Skeletal muscle tissue (tissue), 4 donors: ENCODE data around the gene P4HA1. TPM values are rescaled to one million over a fixed set of nuclear protein-coding genes. Genes with fewer than 3 reads are reported as not detected.

Experiments used
- H3K27ac ChIP-seq: one replicate; pipeline ENCODE4 v1.7.0; 2013; ENCODE audit warnings: mild to moderate bottlenecking, low read depth, low read length, inconsistent platforms
- H3K27me3 ChIP-seq, 3 donors: one replicate each; pipeline ENCODE4 v1.7.0; 2013; ENCODE audit warnings: low read length in 3 of 3; ENCODE audit not compliant: control insufficient read depth in 3 of 3, insufficient read depth in 3 of 3
- H3K36me3 ChIP-seq, 3 donors: one replicate each; pipeline ENCODE4 v1.7.0; 2013; ENCODE audit warnings: low read length in 3 of 3; ENCODE audit not compliant: control insufficient read depth in 3 of 3, insufficient read depth in 3 of 3
- H3K4me1 ChIP-seq, 3 donors: one replicate each; pipeline ENCODE4 v1.7.0; 2013; ENCODE audit warnings: low read length in 3 of 3, mild to moderate bottlenecking in 3 of 3; ENCODE audit not compliant: control insufficient read depth in 3 of 3, insufficient read depth in 3 of 3
- H3K4me3 ChIP-seq, 3 donors: one replicate each; pipeline ENCODE4 v1.7.0; 2013; ENCODE audit warnings: low read length in 3 of 3
- H3K9ac ChIP-seq, 3 donors: one replicate each; pipeline ENCODE4 v1.7.0; 2013; ENCODE audit warnings: low read length in 3 of 3, mild to moderate bottlenecking in 3 of 3, moderate library complexity in 2 of 3, low read depth in 1 of 3
- H3K9me3 ChIP-seq, 3 donors: one replicate each; pipeline ENCODE4 v1.7.0; 2013; ENCODE audit warnings: low read length in 3 of 3; ENCODE audit not compliant: control insufficient read depth in 3 of 3
- total RNA-seq: library from RNA; depleted of rRNA; stranded (reverse); fragments of >200 nt; gene quantifications from one replicate; pipeline ENCODE4 v1.2.3, GENCODE V29; 2014
- donor health status: Osteomylitis.

Gene P4HA1
- total RNA-seq, 1 donor from 2014 or later = 53.8 TPM

- H3K27me3 ChIP-seq = no peaks in the 10 kb centered on the region
- no peak overlapping the region for H3K27ac ChIP-seq
- H3K9ac ChIP-seq = no peak overlapping the region
- no peak overlapping the region for H3K4me3 ChIP-seq
- no peaks in the 10 kb centered on the region for H3K36me3 ChIP-seq
- H3K4me1 ChIP-seq = peaks cover 0 to 23% (median 3%) of the 10 kb centered on the region in 3 donors
- no peaks in the 10 kb centered on the region for H3K9me3 ChIP-seq
These were observed 16.7 kb downstream of the P4HA1 start for GRCh38 chr10:73079779-73080541.

GRCh38 chr10:73076360-73077183, 20.1 kb downstream of the P4HA1 start:
- Histone ChIP-seq H3K36me3 (peaks cover 0 to 11% (median 10%) of the 10 kb centered on the region in 3 donors), H3K9ac (peak overlapping the region; percentile 17 to 67 (median 50)), H3K4me1 (peaks cover 0 to 16% (median 3%) of the 10 kb centered on the region in 3 donors), H3K4me3 (peak overlapping the region; percentile 24 to 54 (median 44)), H3K27ac (peak overlapping the region; percentile 85), H3K9me3 (no peaks in the 10 kb centered on the region), H3K27me3 (no peaks in the 10 kb centered on the region)

- H3K27me3 ChIP-seq = no peaks in the 10 kb centered on the region
- peak overlapping the region; percentile 85 for H3K27ac ChIP-seq
- H3K9me3 ChIP-seq = no peaks in the 10 kb centered on the region
- no peak overlapping the region for H3K9ac ChIP-seq
- no peak overlapping the region for H3K4me3 ChIP-seq
- H3K36me3 ChIP-seq = peaks cover 0 to 15% (median 14%) of the 10 kb centered on the region in 3 donors
- peaks cover 0 to 16% (median 3%) of the 10 kb centered on the region in 3 donors for H3K4me1 ChIP-seq
These were observed 20.8 kb downstream of the P4HA1 start for GRCh38 chr10:73075829-73076228.

GRCh38 chr10:73073627-73074026, 23.0 kb downstream of the P4HA1 start:
- Histone ChIP-seq H3K4me1 (peaks cover 0 to 16% (median 3%) of the 10 kb centered on the region in 3 donors), H3K9me3 (no peaks in the 10 kb centered on the region), H3K9ac (no peak overlapping the region), H3K36me3 (peaks cover 0 to 20% (median 19%) of the 10 kb centered on the region in 3 donors), H3K27me3 (no peaks in the 10 kb centered on the region), H3K4me3 (no peak overlapping the region), H3K27ac (no peak overlapping the region)

GRCh38 chr10:73065441-73065840, 31.2 kb downstream of the P4HA1 start:
- Histone ChIP-seq H3K9ac (no peak overlapping the region), H3K27ac (no peak overlapping the region), H3K36me3 (peaks cover 2 to 34% (median 33%) of the 10 kb centered on the region in 3 donors), H3K4me1 (no peaks in the 10 kb centered on the region), H3K27me3 (no peaks in the 10 kb centered on the region), H3K9me3 (no peaks in the 10 kb centered on the region), H3K4me3 (no peak overlapping the region)

- no peaks in the 10 kb centered on the region for H3K27me3 ChIP-seq
- peaks cover 4 to 18% (median 15%) of the 10 kb centered on the region in 3 donors for H3K36me3 ChIP-seq
- H3K4me1 ChIP-seq = no peaks in the 10 kb centered on the region
- H3K4me3 ChIP-seq = no peak overlapping the region
- H3K9me3 ChIP-seq = no peaks in the 10 kb centered on the region
- no peak overlapping the region for H3K27ac ChIP-seq
- H3K9ac ChIP-seq = no peak overlapping the region
These were observed 34.9 kb downstream of the P4HA1 start for GRCh38 chr10:73061743-73062142.

- H3K27ac ChIP-seq = no peak overlapping the region
- no peak overlapping the region for H3K9ac ChIP-seq
- peaks cover 4 to 11% (median 9%) of the 10 kb centered on the region in 3 donors for H3K36me3 ChIP-seq
- H3K9me3 ChIP-seq = no peaks in the 10 kb centered on the region
- H3K4me3 ChIP-seq = no peak overlapping the region
- no peaks in the 10 kb centered on the region for H3K4me1 ChIP-seq
- H3K27me3 ChIP-seq = no peaks in the 10 kb centered on the region
These were observed 35.7 kb downstream of the P4HA1 start for GRCh38 chr10:73060738-73061635.

- H3K36me3 ChIP-seq = peaks cover 4 to 10% (median 9%) of the 10 kb centered on the region in 3 donors
- H3K9me3 ChIP-seq = no peaks in the 10 kb centered on the region
- peaks cover 0 to 3% (median 2%) of the 10 kb centered on the region in 3 donors for H3K4me1 ChIP-seq
- no peak overlapping the region for H3K4me3 ChIP-seq
- no peak overlapping the region for H3K9ac ChIP-seq
- no peak overlapping the region for H3K27ac ChIP-seq
- H3K27me3 ChIP-seq = no peaks in the 10 kb centered on the region
These were observed 36.5 kb downstream of the P4HA1 start for GRCh38 chr10:73060173-73060572.

GRCh38 chr10:73058057-73058591, 38.5 kb downstream of the P4HA1 start:
- H3K9me3 ChIP-seq = no peaks in the 10 kb centered on the region
- no peak overlapping the region for H3K4me3 ChIP-seq
- peaks cover 5 to 12% (median 8%) of the 10 kb centered on the region in 3 donors for H3K36me3 ChIP-seq
- peaks cover 0 to 5% (median 3%) of the 10 kb centered on the region in 3 donors for H3K4me1 ChIP-seq
- no peak overlapping the region for H3K27ac ChIP-seq
- H3K27me3 ChIP-seq = no peaks in the 10 kb centered on the region
- H3K9ac ChIP-seq = no peak overlapping the region
